GM21723 (cell line): ENCODE measurements around the gene MCTP1.

ENCODE experiments used
- ATAC-seq: cut with Tn5 transposase; IDR thresholded peaks from one replicate; pipeline ENCODE4 v1.9.1; 2021; ENCODE audit warnings: mild to moderate bottlenecking, moderate library complexity; ENCODE audit not compliant: unreplicated experiment

MCTP1 gene

GRCh38 chr5:94731471-94731870 lies 553.4 kb downstream of the MCTP1 start:
- no peak for ATAC-seq

GRCh38 chr5:94725142-94725541 lies 559.8 kb downstream of the MCTP1 start:
- ATAC-seq = no peak

GRCh38 chr5:94715768-94716167 lies 569.1 kb downstream of the MCTP1 start:
- ATAC-seq = no peak

GRCh38 chr5:94711785-94712184 lies 573.1 kb downstream of the MCTP1 start:
- no peak for ATAC-seq

GRCh38 chr5:94709277-94709676 lies 575.6 kb downstream of the MCTP1 start:
- no peak for ATAC-seq

- ATAC-seq = no peak
Measured at GRCh38 chr5:94707359-94707758, 577.5 kb downstream of the MCTP1 start.

GRCh38 chr5:94705427-94705826 lies 579.5 kb downstream of the MCTP1 start:
- no peak for ATAC-seq

- peak; percentile 62 for ATAC-seq
Measured at GRCh38 chr5:94702729-94703128, 582.2 kb downstream of the MCTP1 start.

- ATAC-seq = peak; percentile 73
Measured at GRCh38 chr5:94700592-94700991, 584.3 kb downstream of the MCTP1 start.

- no peak for ATAC-seq
Measured at GRCh38 chr5:94699562-94699961, 585.3 kb downstream of the MCTP1 start.

GRCh38 chr5:94698197-94698596 lies 586.7 kb downstream of the MCTP1 start:
- no peak for ATAC-seq

GRCh38 chr5:94694671-94695070 lies 590.2 kb downstream of the MCTP1 start:
- ATAC-seq = no peak

- ATAC-seq = no peak
Measured at GRCh38 chr5:94693845-94694370, 591.0 kb downstream of the MCTP1 start.

GRCh38 chr5:94693043-94693822 lies 591.7 kb downstream of the MCTP1 start:
- ATAC-seq = peak; percentile 70

- ATAC-seq = no peak
Measured at GRCh38 chr5:94692581-94692980, 592.3 kb downstream of the MCTP1 start.

- ATAC-seq = no peak
Measured at GRCh38 chr5:94691949-94692348, 592.9 kb downstream of the MCTP1 start.

- ATAC-seq = no peak
Measured at GRCh38 chr5:94691291-94691690, 593.6 kb downstream of the MCTP1 start.

GRCh38 chr5:94690778-94691177 lies 594.1 kb downstream of the MCTP1 start:
- ATAC-seq = no peak

- ATAC-seq = no peak
Measured at GRCh38 chr5:94689908-94690307, 595.0 kb downstream of the MCTP1 start.

- no peak for ATAC-seq
Measured at GRCh38 chr5:94682814-94683520, 601.9 kb downstream of the MCTP1 start.

GRCh38 chr5:94675965-94676618 lies 608.8 kb downstream of the MCTP1 start:
- no peak for ATAC-seq
